Upper lobe of left lung (tissue), 6 donors: ENCODE results near the gene LYPD6B. TPM values are rescaled to one million over a fixed set of nuclear protein-coding genes. Genes with fewer than 3 reads are reported as not detected.
A peak's percentile ranks its signal among the peaks of the same experiment; 100 is the strongest.

Experiments used
- ATAC-seq, 2 donors: fragments of 200-7000 bp; cut with Tn5 transposase; one replicate each; pipeline ENCODE4 v1.9.1; 2022; ENCODE audit warnings: mild to moderate bottlenecking in 2 of 2, moderate library complexity in 2 of 2; ENCODE audit not compliant: low FRiP score in 2 of 2
- DNase-seq, 2 donors: peaks; one replicate each; pipeline ENCODE4 v3.0.0-alpha.2; 2019 to 2020
- H3K27ac ChIP-seq, 4 donors: fragments of 200-600 bp; sonication (generic); one replicate each; pipeline ENCODE4 v1.5.1; 2016 to 2019
- H3K27me3 ChIP-seq, 4 donors: fragments of 200-600 bp; sonication (generic); one replicate each; pipeline ENCODE4 v1.5.1; 2017 to 2019
- H3K36me3 ChIP-seq, 4 donors: fragments of 200-600 bp; sonication (generic); one replicate each; pipeline ENCODE4 v1.5.1; 2016 to 2019
- H3K4me1 ChIP-seq, 4 donors: fragments of 200-600 bp; sonication (generic); one replicate each; pipeline ENCODE4 v1.5.1; 2018 to 2019
- H3K4me3 ChIP-seq, 4 donors: fragments of 200-600 bp; sonication (generic); one replicate each; pipeline ENCODE4 v1.5.1; 2017 to 2019; ENCODE audit warnings: mild to moderate bottlenecking in 2 of 4, moderate library complexity in 1 of 4
- H3K9me3 ChIP-seq, 4 donors: fragments of 200-600 bp; sonication (generic); one replicate each; pipeline ENCODE4 v1.5.1; 2018 to 2019
- CTCF ChIP-seq, 6 experiments: fragments of 450-650 bp in 4 of 6; fragments of 200-600 bp in 2 of 6; sonication (generic) in 2 of 6; IDR thresholded peaks; one replicate each; pipeline ENCODE4 v1.5.1; 2016 to 2019; ENCODE audit warnings: antibody characterized with exemption in 6 of 6
- EP300 ChIP-seq, 4 donors: sonication (generic); formaldehyde crosslinking; IDR thresholded peaks; one replicate each; pipeline ENCODE4 v1.5.1; 2017; ENCODE audit warnings: antibody characterized with exemption in 4 of 4, control low read depth in 2 of 4
- POLR2A ChIP-seq, 4 donors: fragments of 450-650 bp; IDR thresholded peaks; one replicate each; pipeline ENCODE4 v1.5.1; 2016 to 2017; ENCODE audit warnings: antibody characterized with exemption in 4 of 4, mild to moderate bottlenecking in 2 of 4
- POLR2AphosphoS5 ChIP-seq, 2 donors: sonication (generic); formaldehyde crosslinking; IDR thresholded peaks; one replicate each; pipeline ENCODE4 v1.5.1; 2017; ENCODE audit warnings: antibody characterized with exemption in 2 of 2
- WGBS, 2 donors: methylation state at CpG; one replicate each; pipeline ENCODE4 v1.1.5; 2017 to 2018; 5-methylcytosine and 5-hydroxymethylcytosine counted together
- total RNA-seq, 6 donors: library from RNA; depleted of rRNA in 4 of 6; stranded (reverse); fragments of >200 nt in 4 of 6; gene quantifications; one replicate each; pipeline versions ENCODE4 v1.1.0 to v1.2.1, GENCODE V29; 2016 to 2021
- donor health status: DM: no; HTN: no; CAD: no; lungs with moderate emphysema.
- donor health status: DM: no; HTN: yes; CAD: no; lungs with severe emphysema.

LYPD6B gene
- total RNA-seq, 6 donors from 2014 or later = 0.43 to 6.7 (median 1.1) TPM; not detected in 2

- ATAC-seq (no peak), DNase-seq (no peak)
- Histone ChIP-seq H3K27ac (no peak overlapping the region), H3K4me3 (no peak overlapping the region), H3K4me1 (peaks cover 0 to 8% (median 5%) of the 10 kb centered on the region in 4 donors), H3K36me3 (no peaks in the 10 kb centered on the region), H3K27me3 (no peaks in the 10 kb centered on the region), H3K9me3 (no peaks in the 10 kb centered on the region)
- WGBS, 2 donors = 50 to 89% methylated on average over 1 of the region's 1 CpG
- TF ChIP-seq POLR2AphosphoS5 (IDR thresholded peaks at IDR 0.05) (no peak), CTCF (IDR thresholded peaks at IDR 0.05) (no peak), POLR2A (IDR thresholded peaks at IDR 0.05) (no peak), EP300 (IDR thresholded peaks at IDR 0.05) (no peak)
Observed at GRCh38 chr2:149055751-149056150, 17.3 kb downstream of the LYPD6B start.

- Histone ChIP-seq H3K4me1 (peaks cover 0 to 8% (median 5%) of the 10 kb centered on the region in 4 donors), H3K9me3 (no peaks in the 10 kb centered on the region), H3K4me3 (no peak overlapping the region), H3K27me3 (no peaks in the 10 kb centered on the region), H3K27ac (no peak overlapping the region), H3K36me3 (no peaks in the 10 kb centered on the region)
- ATAC-seq (no peak), DNase-seq (no peak)
- TF ChIP-seq CTCF (IDR thresholded peaks at IDR 0.05) (no peak), EP300 (IDR thresholded peaks at IDR 0.05) (no peak), POLR2AphosphoS5 (IDR thresholded peaks at IDR 0.05) (no peak), POLR2A (IDR thresholded peaks at IDR 0.05) (no peak)
- 82% methylated on average over 6 of the region's 6 CpGs for WGBS, 2 donors
Observed at GRCh38 chr2:149056541-149057255, 18.2 kb downstream of the LYPD6B start.

GRCh38 chr2:149057401-149057800 lies 18.9 kb downstream of the LYPD6B start:
- H3K4me3 ChIP-seq = no peak overlapping the region
- H3K27me3 ChIP-seq = no peaks in the 10 kb centered on the region
- TF ChIP-seq POLR2A (IDR thresholded peaks at IDR 0.05) (no peak), EP300 (IDR thresholded peaks at IDR 0.05) (no peak), CTCF (IDR thresholded peaks at IDR 0.05) (no peak), POLR2AphosphoS5 (IDR thresholded peaks at IDR 0.05) (no peak)
- ATAC-seq (no peak), DNase-seq (no peak)
- H3K36me3 ChIP-seq = no peaks in the 10 kb centered on the region
- H3K4me1 ChIP-seq = peaks cover 0 to 8% (median 5%) of the 10 kb centered on the region in 4 donors
- no peaks in the 10 kb centered on the region for H3K9me3 ChIP-seq
- no peak overlapping the region for H3K27ac ChIP-seq
- WGBS, 2 donors = 22 to 31% methylated on average over 5 of the region's 5 CpGs

- TF ChIP-seq POLR2A (IDR thresholded peaks at IDR 0.05) (no peak), EP300 (IDR thresholded peaks at IDR 0.05) (no peak), POLR2AphosphoS5 (IDR thresholded peaks at IDR 0.05) (no peak), CTCF (IDR thresholded peaks at IDR 0.05) (no peak)
- WGBS, 2 donors = 78 to 85% methylated on average over 5 of the region's 5 CpGs
- H3K27me3 ChIP-seq = no peaks in the 10 kb centered on the region
- no peak overlapping the region for H3K27ac ChIP-seq
- no peaks in the 10 kb centered on the region for H3K9me3 ChIP-seq
- DNase-seq (no peak), ATAC-seq (no peak)
- no peaks in the 10 kb centered on the region for H3K36me3 ChIP-seq
- no peak overlapping the region for H3K4me3 ChIP-seq
- H3K4me1 ChIP-seq = peaks cover 0 to 8% (median 5%) of the 10 kb centered on the region in 4 donors
Observed at GRCh38 chr2:149058936-149059335, 20.4 kb downstream of the LYPD6B start.

GRCh38 chr2:149059822-149060221 lies 21.3 kb downstream of the LYPD6B start:
- Histone ChIP-seq H3K4me1 (peaks cover 0 to 11% (median 9%) of the 10 kb centered on the region in 4 donors), H3K9me3 (no peaks in the 10 kb centered on the region), H3K27ac (no peak overlapping the region), H3K27me3 (no peaks in the 10 kb centered on the region), H3K36me3 (no peaks in the 10 kb centered on the region), H3K4me3 (no peak overlapping the region)
- DNase-seq (no peak), ATAC-seq (peak in 1 of 2 donors; percentile 66)
- WGBS, 2 donors = 83 to 84% methylated on average over 1 of the region's 1 CpG
- TF ChIP-seq POLR2A (IDR thresholded peaks at IDR 0.05) (no peak), POLR2AphosphoS5 (IDR thresholded peaks at IDR 0.05) (no peak), EP300 (IDR thresholded peaks at IDR 0.05) (no peak), CTCF (IDR thresholded peaks at IDR 0.05) (no peak)
